Keratinocyte (primary cell): ENCODE data around the gene MX1.

ENCODE experiments used
- EZH2 ChIP-seq: IDR thresholded peaks from one replicate; pipeline ENCODE4 v1.6.1; 2012; ENCODE audit warnings: inconsistent platforms, mild to moderate bottlenecking, low read length, moderate library complexity
- TF ChIP-seq, protein P1 (sequence below), 3 experiments: IDR thresholded peaks in 1 of 3; conservative IDR thresholded peaks in 1 of 3; optimal IDR thresholded peaks in 1 of 3; 2 replicates in 2 of 3; 3 replicates in 1 of 3; pipeline versions ENCODE3 to v1.5.1; 2011; ENCODE audit warnings: low read length in 3 of 3, mild to moderate bottlenecking in 3 of 3, moderate library complexity in 2 of 3, control low read depth in 1 of 3, inconsistent platforms in 1 of 3; ENCODE audit not compliant: insufficient read depth in 2 of 3; ENCODE audit errors: extremely low read depth in 1 of 3

DNA sequence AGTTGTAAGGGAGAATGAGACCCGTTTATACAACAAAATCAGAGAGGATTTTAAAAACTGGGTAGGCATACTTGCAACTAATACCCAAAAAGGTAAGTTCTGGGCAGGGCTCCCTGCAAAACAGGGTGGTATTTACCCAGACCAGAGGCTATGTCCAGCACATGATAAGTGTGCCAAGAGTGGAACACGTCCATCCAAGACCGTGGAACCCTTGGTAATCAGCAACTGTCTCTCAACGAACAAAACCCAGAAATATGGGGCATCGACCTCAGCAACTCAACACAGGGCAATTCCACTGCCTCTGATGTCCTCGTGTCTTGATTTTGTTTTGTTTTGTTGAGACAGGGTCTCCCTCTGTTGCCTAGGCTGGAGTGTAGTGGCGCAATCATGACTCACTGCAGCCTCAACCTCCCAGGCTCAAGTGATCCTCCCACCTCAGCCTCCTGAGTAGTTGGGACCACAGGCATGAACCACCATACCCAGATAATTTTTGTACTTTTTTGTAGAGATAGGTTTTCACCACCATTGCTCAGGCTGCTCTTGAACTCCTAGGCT, 26.7 kb upstream of the MX1 start:
- TF ChIP-seq, protein P1, sequence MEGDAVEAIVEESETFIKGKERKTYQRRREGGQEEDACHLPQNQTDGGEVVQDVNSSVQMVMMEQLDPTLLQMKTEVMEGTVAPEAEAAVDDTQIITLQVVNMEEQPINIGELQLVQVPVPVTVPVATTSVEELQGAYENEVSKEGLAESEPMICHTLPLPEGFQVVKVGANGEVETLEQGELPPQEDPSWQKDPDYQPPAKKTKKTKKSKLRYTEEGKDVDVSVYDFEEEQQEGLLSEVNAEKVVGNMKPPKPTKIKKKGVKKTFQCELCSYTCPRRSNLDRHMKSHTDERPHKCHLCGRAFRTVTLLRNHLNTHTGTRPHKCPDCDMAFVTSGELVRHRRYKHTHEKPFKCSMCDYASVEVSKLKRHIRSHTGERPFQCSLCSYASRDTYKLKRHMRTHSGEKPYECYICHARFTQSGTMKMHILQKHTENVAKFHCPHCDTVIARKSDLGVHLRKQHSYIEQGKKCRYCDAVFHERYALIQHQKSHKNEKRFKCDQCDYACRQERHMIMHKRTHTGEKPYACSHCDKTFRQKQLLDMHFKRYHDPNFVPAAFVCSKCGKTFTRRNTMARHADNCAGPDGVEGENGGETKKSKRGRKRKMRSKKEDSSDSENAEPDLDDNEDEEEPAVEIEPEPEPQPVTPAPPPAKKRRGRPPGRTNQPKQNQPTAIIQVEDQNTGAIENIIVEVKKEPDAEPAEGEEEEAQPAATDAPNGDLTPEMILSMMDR (optimal IDR thresholded peaks at IDR 0.05 in 1 of 3, IDR thresholded peaks at IDR 0.05 in 1 of 3, conservative IDR thresholded peaks at IDR 0.05 in 1 of 3; ENCODE audit: extremely low read depth in 1 of 3, insufficient read depth in 2 of 3, low read length in 3 of 3) = no peak
- no peak for TF ChIP-seq EZH2
